Nephron (organoid): ENCODE measurements around the gene OTUD3.
"Not testable (repeated sequence)": the region's sequence is repeated elsewhere in the genome, so short reads cannot be mapped to it uniquely, and the experiment has no call there.

Experiments
- H3K27ac Mint-ChIP-seq, 3 experiments: 2 replicates each; pipeline ENCODE4 v1.8.0; 2020; ENCODE audit warnings: mixed read lengths in 3 of 3, mild to moderate bottlenecking in 2 of 3, moderate library complexity in 1 of 3
- H3K27me3 Mint-ChIP-seq: 2 replicates; pipeline ENCODE4 v1.8.0; 2021; ENCODE audit warnings: low read depth, mild to moderate bottlenecking, moderate library complexity, mixed read lengths
- H3K36me3 Mint-ChIP-seq: 2 replicates; pipeline ENCODE4 v1.8.0; 2020; ENCODE audit warnings: low read depth, mixed read lengths
- H3K4me1 Mint-ChIP-seq: 2 replicates; pipeline ENCODE4 v1.8.0; 2020; ENCODE audit warnings: mixed read lengths
- H3K4me3 Mint-ChIP-seq, 3 experiments: 2 replicates each; pipeline ENCODE4 v1.8.0; 2020; ENCODE audit warnings: mild to moderate bottlenecking in 3 of 3, mixed read lengths in 3 of 3, moderate library complexity in 2 of 3
- H3K9me3 Mint-ChIP-seq: 2 replicates; pipeline ENCODE4 v1.8.0; 2020; ENCODE audit warnings: mixed read lengths
- CTCF ChIP-seq, 3 experiments: fragments of 200-600 bp; sonication (generic); IDR thresholded peaks; one replicate each; pipeline ENCODE4 v1.5.0; 2021; ENCODE audit warnings: antibody characterized with exemption in 3 of 3; ENCODE audit not compliant: unreplicated experiment in 3 of 3

OTUD3 gene

GRCh38 chr1:19923137-19923952 lies 41.1 kb downstream of the OTUD3 start, which contains the start of gene PLA2G2E:
TSS of gene PLA2G2E (minus strand) at chr1:19923617. CDS start at chr1:19923559, 58 bp downstream.
- TF ChIP-seq CTCF (IDR thresholded peaks at IDR 0.05; ENCODE audit: unreplicated experiment in 3 of 3) = no peak
- H3K4me1 Mint-ChIP-seq = peaks cover 5% of the 10 kb centered on the region
- no peaks in the 10 kb centered on the region for H3K9me3 Mint-ChIP-seq
- H3K27me3 Mint-ChIP-seq = peaks cover 7% of the 10 kb centered on the region
- no peak within 1 kb of the TSS for H3K27ac Mint-ChIP-seq
- no peak within 1 kb of the TSS for H3K4me3 Mint-ChIP-seq
- H3K36me3 Mint-ChIP-seq = no peaks in the 10 kb centered on the region

GRCh38 chr1:19923953-19924346 lies 41.8 kb downstream of the OTUD3 start:
- H3K9me3 Mint-ChIP-seq = no peaks in the 10 kb centered on the region
- H3K36me3 Mint-ChIP-seq = no peaks in the 10 kb centered on the region
- no peaks in the 10 kb centered on the region for H3K4me1 Mint-ChIP-seq
- H3K4me3 Mint-ChIP-seq = no peak overlapping the region
- H3K27me3 Mint-ChIP-seq = peaks cover 6% of the 10 kb centered on the region
- no peak overlapping the region for H3K27ac Mint-ChIP-seq
- TF ChIP-seq CTCF (IDR thresholded peaks at IDR 0.05; ENCODE audit: unreplicated experiment in 3 of 3) = no peak

DNA sequence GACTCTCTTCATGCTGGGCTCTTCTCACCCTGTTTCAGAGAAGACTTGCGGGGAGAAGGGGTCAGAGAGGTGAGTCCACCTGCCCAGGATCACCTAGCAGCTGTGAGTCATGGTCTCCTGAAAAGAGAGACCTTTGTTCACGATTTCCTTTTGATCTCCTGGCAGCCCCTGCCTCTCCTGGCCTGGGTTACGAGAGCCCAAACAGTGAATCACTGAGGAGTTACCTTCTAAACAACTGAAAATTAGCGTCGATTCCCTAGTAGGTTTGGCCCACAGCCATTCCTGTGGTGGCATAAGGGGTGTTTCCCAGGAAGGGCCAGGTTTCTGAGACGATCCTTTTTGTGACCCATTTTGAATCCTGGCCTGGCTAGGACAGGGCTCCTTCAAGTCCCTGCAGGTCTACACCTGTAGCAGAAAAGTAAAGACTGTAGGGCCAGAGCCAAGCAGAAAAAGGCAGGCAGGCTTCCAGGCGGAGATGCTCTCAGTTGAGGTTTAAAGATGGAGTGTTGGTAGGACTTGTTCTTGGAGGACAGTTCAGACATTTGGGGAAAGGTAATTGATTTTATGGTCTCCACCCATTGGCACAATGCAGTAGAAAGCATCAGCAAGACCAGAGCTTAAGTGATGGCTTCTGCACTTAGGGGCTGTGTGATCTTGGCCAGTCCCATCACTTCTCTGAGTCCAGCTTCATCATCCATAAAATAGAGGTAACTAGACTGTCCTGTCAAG lies 43.3 kb downstream of the OTUD3 start:
- no peak overlapping the region for H3K4me3 Mint-ChIP-seq
- H3K36me3 Mint-ChIP-seq = no peaks in the 10 kb centered on the region
- H3K27ac Mint-ChIP-seq = no peak overlapping the region
- H3K4me1 Mint-ChIP-seq = no peaks in the 10 kb centered on the region
- peaks cover 3% of the 10 kb centered on the region for H3K27me3 Mint-ChIP-seq
- peaks cover 7% of the 10 kb centered on the region for H3K9me3 Mint-ChIP-seq
- TF ChIP-seq CTCF (IDR thresholded peaks at IDR 0.05; ENCODE audit: unreplicated experiment in 3 of 3) = no peak

GRCh38 chr1:19926296-19927129 lies 44.3 kb downstream of the OTUD3 start:
- Mint-ChIP-seq H3K4me3 (no peak overlapping the region), H3K9me3 (peaks cover 7% of the 10 kb centered on the region), H3K36me3 (no peaks in the 10 kb centered on the region), H3K27me3 (no peaks in the 10 kb centered on the region), H3K27ac (no peak overlapping the region), H3K4me1 (no peaks in the 10 kb centered on the region)
- no peak for TF ChIP-seq CTCF (IDR thresholded peaks at IDR 0.05; ENCODE audit: unreplicated experiment in 3 of 3)

GRCh38 chr1:19927130-19927421 lies 44.9 kb downstream of the OTUD3 start:
- H3K9me3 Mint-ChIP-seq = peaks cover 10% of the 10 kb centered on the region
- H3K36me3 Mint-ChIP-seq, H3K27ac Mint-ChIP-seq, H3K4me1 Mint-ChIP-seq, H3K27me3 Mint-ChIP-seq, H3K4me3 Mint-ChIP-seq: not testable (repeated sequence)

DNA sequence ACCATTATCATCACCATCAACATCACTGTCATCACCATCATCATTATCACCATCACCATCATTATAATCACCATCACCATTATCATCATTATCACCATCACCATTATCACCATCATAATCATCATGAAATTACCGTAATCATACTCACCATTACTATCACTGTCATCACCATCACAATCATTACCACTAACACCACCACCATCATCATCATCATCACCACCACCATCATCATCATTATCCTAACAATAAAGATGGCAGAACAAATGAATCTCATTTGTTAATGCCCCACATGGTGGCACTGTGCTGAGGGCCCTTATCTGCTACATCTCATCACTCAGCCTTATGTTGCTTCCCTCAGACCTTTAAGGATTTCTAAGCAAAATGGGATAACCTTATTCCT lies 50.7 kb downstream of the OTUD3 start:
- peaks cover 22% of the 10 kb centered on the region for H3K9me3 Mint-ChIP-seq
- no peak overlapping the region for H3K4me3 Mint-ChIP-seq
- H3K27me3 Mint-ChIP-seq = peaks cover 10% of the 10 kb centered on the region
- H3K27ac Mint-ChIP-seq = no peak overlapping the region
- TF ChIP-seq CTCF (IDR thresholded peaks at IDR 0.05; ENCODE audit: unreplicated experiment in 3 of 3) = no peak
- peaks cover 5% of the 10 kb centered on the region for H3K36me3 Mint-ChIP-seq
- H3K4me1 Mint-ChIP-seq = no peaks in the 10 kb centered on the region
